IMR-90 (cell line): ENCODE measurements around the gene CACNG7. TPM values are rescaled to one million over a fixed set of nuclear protein-coding genes. Genes with fewer than 3 reads are reported as not detected.

Source experiments
- ATAC-seq: fragments of 200-7000 bp; cut with Tn5 transposase; 2 replicates; pipeline ENCODE4 v1.9.1; 2020; ENCODE audit warnings: low read depth, mild to moderate bottlenecking, moderate library complexity
- BruUV-seq: library from RNA; stranded (reverse); fragments of 400-500 nt; replicated peaks from 2 replicates; lab custom pipeline; 2021; lab: Mats Ljungman, UMichigan
- CTCF ChIA-PET: fragments of 300-600 bp; formaldehyde crosslinking; extraction: SDS; loops from one replicate; lab custom pipeline; 2021; ENCODE audit warnings: antibody characterized with exemption; lab: Yijun Ruan, JAX
- POLR2A ChIA-PET: fragments of 300-600 bp; sonication (Branson Sonifier 250); formaldehyde crosslinking; loops from one replicate; lab custom pipeline; 2022; ENCODE audit warnings: antibody characterized with exemption; ENCODE audit not compliant: unreplicated experiment; lab: Charles Lee
- DNase-seq: peaks from one replicate; pipeline ENCODE4 v3.0.0; 2013
- H2AFZ ChIP-seq: replicated peaks from 2 replicates; pipeline ENCODE3; 2013; ENCODE audit warnings: low read length, mild to moderate bottlenecking; ENCODE audit not compliant: poor library complexity
- H2AK5ac ChIP-seq: 2 replicates; pipeline ENCODE4 v1.6.1; 2013; ENCODE audit warnings: low read depth, low read length, inconsistent platforms
- H2AK9ac ChIP-seq: replicated peaks from 2 replicates; pipeline ENCODE3; 2013; ENCODE audit warnings: mild to moderate bottlenecking, low read depth, low read length, moderate library complexity; ENCODE audit not compliant: poor library complexity
- H2BK120ac ChIP-seq: 2 replicates; pipeline ENCODE4 v1.6.1; 2013; ENCODE audit warnings: low read depth, low read length, inconsistent platforms
- H2BK15ac ChIP-seq: 3 replicates; pipeline ENCODE4 v1.6.1; 2013; ENCODE audit warnings: low read depth, low read length, inconsistent platforms
- H2BK20ac ChIP-seq: 2 replicates; pipeline ENCODE4 v1.6.1; 2013; ENCODE audit warnings: low read depth, mild to moderate bottlenecking, inconsistent platforms, low read length, moderate library complexity
- H2BK5ac ChIP-seq: 2 replicates; pipeline ENCODE4 v1.6.1; 2013; ENCODE audit warnings: mild to moderate bottlenecking, low read depth, low read length, inconsistent platforms; ENCODE audit not compliant: poor library complexity, severe bottlenecking
- H3K14ac ChIP-seq: replicated peaks from 2 replicates; pipeline ENCODE4 v1.6.1; 2013; ENCODE audit warnings: low read depth, low read length, inconsistent platforms
- H3K18ac ChIP-seq: 2 replicates; pipeline ENCODE4 v1.6.1; 2013; ENCODE audit warnings: low read depth, low read length, control low read depth
- H3K23ac ChIP-seq: 2 replicates; pipeline ENCODE4 v1.6.1; 2013; ENCODE audit warnings: low read depth, low read length, inconsistent platforms
- H3K27ac ChIP-seq: 2 replicates; pipeline ENCODE4 v1.5.1; 2013; ENCODE audit warnings: mild to moderate bottlenecking, control low read depth, low read length; ENCODE audit not compliant: insufficient read depth
- H3K27me3 ChIP-seq: 2 replicates; pipeline ENCODE4 v1.6.1; 2013; ENCODE audit warnings: low read length; ENCODE audit not compliant: control insufficient read depth, insufficient read depth
- H3K36me3 ChIP-seq: 2 replicates; pipeline ENCODE4 v1.6.1; 2013; ENCODE audit warnings: low read length, mixed read lengths; ENCODE audit not compliant: control insufficient read depth, insufficient read depth
- H3K4ac ChIP-seq: 2 replicates; pipeline ENCODE4 v1.6.1; 2013; ENCODE audit warnings: low read depth, low read length, inconsistent platforms
- H3K4me1 ChIP-seq: 2 replicates; pipeline ENCODE4 v1.6.1; 2013; ENCODE audit warnings: low read length, mixed read lengths; ENCODE audit not compliant: control insufficient read depth, insufficient read depth
- H3K4me2 ChIP-seq: 2 replicates; pipeline ENCODE4 v1.6.1; 2013; ENCODE audit warnings: low read depth, mild to moderate bottlenecking, control low read depth, low read length, moderate library complexity
- H3K4me3 ChIP-seq: 2 replicates; pipeline ENCODE4 v1.5.1; 2013; ENCODE audit warnings: low read depth, mild to moderate bottlenecking, control low read depth, low read length, moderate library complexity; ENCODE audit not compliant: insufficient read depth
- H3K56ac ChIP-seq: 2 replicates; pipeline ENCODE4 v1.6.1; 2013; ENCODE audit warnings: low read length, inconsistent platforms; ENCODE audit not compliant: insufficient read depth; ENCODE audit errors: extremely low read depth
- H3K79me1 ChIP-seq, 2 experiments: 2 replicates each; pipeline ENCODE4 v1.6.1; 2013; ENCODE audit warnings: low read length in 2 of 2, inconsistent platforms in 1 of 2, low read depth in 1 of 2
- H3K9ac ChIP-seq: 2 replicates; pipeline ENCODE4 v1.6.1; 2013; ENCODE audit warnings: low read depth, low read length, control low read depth
- H3K9me1 ChIP-seq: 2 replicates; pipeline ENCODE4 v1.6.1; 2013; ENCODE audit warnings: low read length, inconsistent platforms; ENCODE audit not compliant: insufficient read depth
- H3K9me3 ChIP-seq: 2 replicates; pipeline ENCODE4 v1.6.1; 2013; ENCODE audit warnings: low read length; ENCODE audit not compliant: control insufficient read depth, insufficient read depth
- H4K20me1 ChIP-seq: 2 replicates; pipeline ENCODE4 v1.6.1; 2013; ENCODE audit warnings: low read length, inconsistent platforms; ENCODE audit not compliant: insufficient read depth
- H4K5ac ChIP-seq: 2 replicates; pipeline ENCODE4 v1.6.1; 2013; ENCODE audit warnings: mild to moderate bottlenecking, low read depth, low read length, control low read depth
- H4K8ac ChIP-seq, 2 experiments: 2 replicates each; pipeline ENCODE4 v1.6.1; 2013; ENCODE audit warnings: low read depth in 2 of 2, low read length in 2 of 2, control low read depth in 1 of 2, inconsistent platforms in 1 of 2
- H4K91ac ChIP-seq: 2 replicates; pipeline ENCODE4 v1.6.1; 2013; ENCODE audit warnings: low read depth, low read length, inconsistent platforms; ENCODE audit not compliant: insufficient read depth
- CEBPB ChIP-seq: IDR thresholded peaks from 2 replicates; pipeline ENCODE4 v1.6.1; 2012; ENCODE audit warnings: low read depth, low read length, improper control_type of control experiment
- FOS ChIP-seq: fragments of 150-350 bp; IDR thresholded peaks from 2 replicates; pipeline ENCODE4 v1.6.1; 2016; ENCODE audit warnings: low read depth, low read length
- MAZ ChIP-seq: IDR thresholded peaks from 2 replicates; pipeline ENCODE4 v1.6.1; 2012; ENCODE audit warnings: low read depth, mild to moderate bottlenecking, low read length, improper control_type of control experiment, moderate library complexity, borderline replicate concordance
- RAD21 ChIP-seq: IDR thresholded peaks from 2 replicates; pipeline ENCODE4 v1.6.1; 2012; ENCODE audit warnings: low read length, improper control_type of control experiment
- WGBS, 2 experiments: methylation state at CpG; one replicate each; pipeline versions ENCODE4 v1.1.5 to v1.1.7; 2013; ENCODE audit warnings: missing lambda C conversion rate in 2 of 2; ENCODE audit not compliant: insufficient read length in 1 of 2; ENCODE audit errors: extremely low coverage in 2 of 2; 5-methylcytosine and 5-hydroxymethylcytosine counted together
- dilution Hi-C: fragments of 300-500 bp; cut with HindIII; formaldehyde crosslinking; loops from one replicate; pipeline ENCODE4 v1.14.3; 2018; ENCODE audit warnings: low sequenced_read_pairs; ENCODE audit not compliant: unreplicated experiment
- in situ Hi-C: fragments of 300-500 bp; cut with MboI; formaldehyde crosslinking; loops from 3 replicates; pipeline ENCODE4 v1.14.3; 2019; ENCODE audit warnings: low sequenced_read_pairs, inconsistent platforms, mixed read lengths
- intact Hi-C: fragments of 100-400 bp; cut with micrococcal nuclease; formaldehyde crosslinking; loops from 2 replicates; pipeline ENCODE4 v1.10.0; 2022
- polyA plus RNA-seq, 3 experiments: library from polyadenylated mRNA; depleted of rRNA; stranded (reverse); fragments of >200 nt; gene quantifications; 2 replicates each; pipeline ENCODE4 v1.2.3, GENCODE V29; 2012; ENCODE audit warnings: low replicate concordance in 1 of 3
- total RNA-seq: library from RNA; depleted of rRNA; stranded (reverse); fragments of >200 nt; gene quantifications from 2 replicates; pipeline ENCODE4 v1.2.3, GENCODE V29; 2012

The CACNG7 gene
- total and polyA plus RNA-seq, 2 of the 4 experiments (the other 2 are of a cell fraction), result 0.36 to 6.7 TPM

- Histone ChIP-seq H4K8ac (no peak overlapping the region), H4K91ac (no peak overlapping the region), H3K79me1 (no peaks in the 10 kb centered on the region), H3K9me3 (no peaks in the 10 kb centered on the region), H3K23ac (no peak overlapping the region), H3K4me3 (no peak overlapping the region), H4K20me1 (no peaks in the 10 kb centered on the region), H3K14ac (no peak overlapping the region), H3K27ac (no peak overlapping the region), H3K27me3 (peaks cover 30% of the 10 kb centered on the region; the same call in 1 of the 2 replicates), H2AFZ (no peak overlapping the region), H3K4me1 (no peaks in the 10 kb centered on the region), H3K4me2 (no peak overlapping the region), H2BK20ac (no peak overlapping the region), H4K5ac (no peak overlapping the region), H3K9me1 (no peaks in the 10 kb centered on the region), H2BK120ac (no peak overlapping the region), H3K18ac (no peak overlapping the region), H2BK15ac (no peak overlapping the region), H3K9ac (no peak overlapping the region), H3K4ac (no peak overlapping the region), H2AK5ac (no peak overlapping the region), H3K36me3 (no peaks in the 10 kb centered on the region), H3K56ac (no peak overlapping the region), H2BK5ac (no peak overlapping the region), H2AK9ac (no peak overlapping the region)
- dilution Hi-C loops, result no loop called here
- TF ChIP-seq RAD21, result no peak
- TF ChIP-seq MAZ, result no peak
- no peak for TF ChIP-seq FOS
- TF ChIP-seq CEBPB, result no peak
- ATAC-seq (no peak), DNase-seq (no peak)
- intact Hi-C loops, result no loop called here
- in situ Hi-C loops, result no loop called here
- 22% methylated on average over 26 of the region's 43 CpGs; no CpG with 5 or more reads in 1 of the 2 experiments for WGBS, 2 experiments
- ChIA-PET CTCF (no interaction called here), POLR2A (no interaction called here)
- no TSS peak for BruUV-seq
Measured at GRCh38 chr19:53992815-53993214, 83.7 kb downstream of the CACNG7 start.
